ENCODE data around the gene DNAJC2.
"Not testable (repeated sequence)": the region's sequence is repeated elsewhere in the genome, so short reads cannot be mapped to it uniquely, and the experiment has no call there.

Gene DNAJC2

DNA sequence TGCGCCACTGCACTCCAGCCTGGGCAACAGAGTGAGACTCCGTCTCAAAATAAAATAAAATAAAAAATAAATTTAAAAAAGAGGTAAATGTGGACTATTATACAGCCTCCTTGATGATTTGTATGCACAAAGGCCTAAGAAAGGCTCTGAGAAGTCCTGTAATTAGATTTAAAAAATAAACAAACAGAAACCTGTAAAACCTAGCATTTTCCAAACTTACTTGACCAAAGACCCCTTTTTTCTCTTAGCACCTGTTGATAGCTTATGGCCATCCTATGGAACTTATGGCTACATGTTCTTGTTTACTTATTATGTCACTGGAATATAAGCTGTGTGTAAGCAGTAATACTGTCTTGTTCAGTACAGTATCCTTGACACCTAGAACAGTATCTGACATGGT, 5.7 kb downstream of the DNAJC2 start:
- no peak for DNase-seq

GRCh38 chr7:103336761-103337160, 7.8 kb downstream of the DNAJC2 start:
- no peak for DNase-seq

DNA sequence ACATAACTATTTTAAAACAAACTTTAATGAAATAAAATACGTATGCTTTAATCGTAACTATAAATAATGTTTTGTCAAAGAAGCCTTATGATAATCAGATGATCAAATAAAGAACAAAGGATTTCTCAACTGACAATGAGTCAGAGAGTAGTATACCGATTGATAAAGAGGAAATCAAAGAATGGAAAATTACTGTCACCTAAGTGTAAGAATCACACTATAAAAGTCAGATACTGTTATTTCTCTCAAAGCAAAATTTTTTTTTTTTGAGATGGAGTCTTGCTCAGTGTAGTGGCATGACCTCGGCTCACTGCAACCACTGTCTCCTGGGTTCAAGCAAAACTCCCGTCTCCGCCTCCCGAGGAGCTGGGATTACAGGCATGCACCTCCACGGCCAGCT, 18.8 kb downstream of the DNAJC2 start:
- no peak for DNase-seq

DNA sequence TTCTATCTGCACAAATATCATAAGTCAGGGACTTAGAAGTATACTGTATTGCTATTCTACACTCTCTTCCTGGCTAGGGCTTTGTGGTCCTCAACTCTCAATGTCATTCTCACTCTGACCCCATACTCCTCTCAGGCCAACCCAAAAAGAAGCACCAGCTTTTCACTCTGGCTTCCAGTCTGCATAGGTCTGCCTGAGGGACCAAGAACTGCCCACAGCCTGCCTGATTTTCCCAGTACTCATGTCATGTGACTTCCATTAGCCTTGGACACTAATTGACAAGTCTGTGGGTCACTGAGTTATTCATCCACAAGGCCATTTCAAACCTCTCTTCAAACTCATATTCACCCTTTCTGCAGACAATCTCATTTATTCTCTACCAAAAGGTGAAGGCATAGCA, 27.6 kb downstream of the DNAJC2 start:
- no peak for DNase-seq

DNA sequence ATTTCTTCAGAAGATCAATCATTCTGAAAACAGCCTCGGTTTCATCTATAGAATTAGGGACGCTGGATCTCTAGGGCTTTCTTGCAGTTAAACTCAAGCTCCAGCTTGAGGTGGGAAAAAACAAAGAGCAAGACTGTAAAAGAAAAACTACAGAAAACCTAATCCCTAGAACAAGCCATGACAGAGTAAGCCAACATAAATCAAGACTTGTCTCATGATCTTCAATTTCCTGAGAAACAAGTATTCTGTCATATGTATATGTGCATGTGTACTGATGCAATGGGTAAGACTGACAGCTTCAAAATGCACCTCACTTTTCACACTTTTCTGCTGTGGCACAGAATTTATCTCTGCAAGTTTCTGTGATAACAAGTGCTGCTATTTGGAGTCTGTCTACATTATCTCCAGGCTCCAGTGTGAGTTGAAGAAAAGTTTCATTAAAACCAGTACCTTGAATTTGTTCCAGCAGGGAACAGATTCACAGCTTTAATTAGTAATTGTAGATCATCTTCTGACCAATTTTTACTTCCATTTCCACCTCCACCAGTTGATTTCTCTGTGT, 28.1 kb downstream of the DNAJC2 start:
- DNase-seq: no peak

GRCh38 chr7:103314852-103315251, 29.7 kb downstream of the DNAJC2 start:
- DNase-seq: no peak

DNA sequence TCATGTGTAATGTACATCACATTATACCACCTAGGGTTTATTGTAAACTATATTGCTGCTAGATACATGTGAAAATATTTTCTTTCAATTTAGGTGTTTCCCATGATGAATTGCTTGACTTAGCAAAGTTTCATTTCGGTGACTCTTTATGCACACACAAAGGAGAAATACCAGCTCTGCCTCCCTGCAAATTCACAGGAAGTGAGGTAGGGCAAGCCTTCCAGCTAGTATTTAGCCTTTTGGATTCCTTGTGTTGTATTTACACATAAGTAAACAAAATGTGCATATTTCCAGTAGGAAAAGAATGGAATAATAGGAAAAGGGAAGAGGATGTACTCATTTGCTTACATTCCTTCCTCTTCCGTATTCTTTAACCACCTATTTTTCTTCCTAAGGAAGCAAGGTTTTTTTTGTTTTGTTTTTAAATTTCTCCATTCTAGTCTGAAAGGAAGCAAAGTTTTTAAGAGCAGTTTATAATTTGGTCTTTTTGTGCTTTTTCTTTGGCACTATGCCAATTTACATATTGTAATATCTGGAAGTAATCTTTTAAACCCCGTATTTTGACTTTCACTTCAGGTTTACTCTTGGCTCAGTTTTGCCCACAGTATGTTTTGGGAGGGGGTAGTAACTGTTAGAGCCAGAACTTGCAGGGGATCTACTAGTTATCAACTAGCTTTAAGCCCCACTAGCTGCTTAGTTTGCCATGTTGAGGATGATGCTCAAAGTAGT, 36.9 kb downstream of the DNAJC2 start:
- DNase-seq: no peak

DNA sequence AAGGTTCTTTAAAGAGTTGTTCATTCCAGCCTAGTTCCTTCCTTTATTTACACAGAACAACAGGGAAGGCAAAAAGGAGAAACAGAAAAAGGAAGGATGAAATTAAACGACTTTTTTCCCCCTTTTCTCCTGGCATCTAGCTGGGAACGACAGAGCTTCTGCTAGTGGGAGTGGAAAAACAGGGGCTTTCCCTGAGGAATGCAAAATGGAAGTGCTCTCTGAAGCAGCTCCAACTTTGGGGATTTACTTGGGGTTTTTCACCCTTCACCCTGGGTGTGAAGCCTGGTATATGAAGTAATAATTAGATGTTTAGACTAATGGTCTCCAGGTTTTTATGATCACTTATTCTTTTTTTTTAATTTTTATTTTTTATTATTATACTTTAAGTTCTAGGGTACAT, 43.1 kb downstream of the DNAJC2 start:
- DNase-seq: no peak

DNA sequence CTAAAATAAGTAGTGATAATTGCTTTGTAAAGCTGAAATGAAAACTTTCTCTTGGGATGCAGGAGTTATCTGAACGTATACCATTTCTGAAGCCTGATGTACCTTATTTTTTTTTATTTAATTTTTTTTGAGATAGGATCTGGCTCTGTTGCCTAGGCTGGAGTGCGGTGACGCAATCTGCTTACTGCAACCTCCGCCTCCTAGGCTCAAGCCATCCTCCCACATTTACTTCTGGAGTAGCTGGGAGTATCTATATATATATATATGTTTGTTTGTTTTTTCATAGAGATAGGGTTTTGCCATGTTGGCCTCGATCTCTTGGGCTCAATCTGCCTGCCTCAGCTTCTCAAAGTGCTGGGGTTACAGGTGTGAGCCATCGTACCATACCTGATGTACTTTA, 44.9 kb downstream of the DNAJC2 start:
- no peak for DNase-seq

DNA sequence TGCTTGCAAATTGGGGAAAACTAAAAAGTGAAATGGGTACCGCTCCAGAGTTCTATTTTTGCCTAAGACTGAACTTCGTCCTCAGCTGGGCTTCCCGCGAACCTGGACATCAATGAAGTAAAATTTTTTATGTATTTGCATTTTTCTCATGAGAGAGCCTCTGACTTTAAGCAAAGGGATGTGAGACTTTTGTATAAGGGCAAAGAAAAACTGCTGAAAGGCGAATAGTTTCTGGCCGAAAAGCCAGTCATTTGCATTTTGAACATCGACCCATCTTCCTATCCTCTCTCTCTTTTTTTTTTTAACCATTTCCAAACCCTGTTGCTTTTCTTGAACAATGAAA, 46.8 kb downstream of the DNAJC2 start:
- DNase-seq: no peak

GRCh38 chr7:103296901-103297836, 47.4 kb downstream of the DNAJC2 start, which contains the start of gene PMPCB:
TSS of gene PMPCB (plus strand) at chr7:103297435. CDS start at chr7:103297460, 25 bp downstream.
- peak; percentile 99 for DNase-seq

DNA sequence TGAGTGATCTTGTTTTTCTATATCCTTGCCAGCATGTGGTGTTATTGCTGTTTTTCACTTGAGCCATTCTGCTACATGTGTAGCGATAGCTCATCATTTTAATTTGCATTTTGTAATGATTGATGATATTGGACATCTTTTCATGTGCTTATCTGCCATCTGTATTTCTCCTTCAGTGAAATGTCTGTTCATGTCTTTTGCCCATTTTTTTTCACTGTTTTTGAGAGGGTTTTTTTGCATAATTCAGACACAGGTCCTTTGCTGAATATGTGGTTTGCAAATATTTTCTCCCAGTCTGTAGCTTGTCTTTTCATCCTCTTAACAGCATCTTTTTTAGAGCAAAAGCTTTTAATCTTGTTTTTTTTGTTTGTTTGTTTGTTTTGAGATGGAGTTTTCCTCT, 51.0 kb downstream of the DNAJC2 start:
- no peak for DNase-seq

GRCh38 chr7:103292122-103292521, 52.4 kb downstream of the DNAJC2 start:
- no peak for DNase-seq

- DNase-seq: not testable (repeated sequence)
Measured at GRCh38 chr7:103282802-103283427, 61.7 kb downstream of the DNAJC2 start.

DNA sequence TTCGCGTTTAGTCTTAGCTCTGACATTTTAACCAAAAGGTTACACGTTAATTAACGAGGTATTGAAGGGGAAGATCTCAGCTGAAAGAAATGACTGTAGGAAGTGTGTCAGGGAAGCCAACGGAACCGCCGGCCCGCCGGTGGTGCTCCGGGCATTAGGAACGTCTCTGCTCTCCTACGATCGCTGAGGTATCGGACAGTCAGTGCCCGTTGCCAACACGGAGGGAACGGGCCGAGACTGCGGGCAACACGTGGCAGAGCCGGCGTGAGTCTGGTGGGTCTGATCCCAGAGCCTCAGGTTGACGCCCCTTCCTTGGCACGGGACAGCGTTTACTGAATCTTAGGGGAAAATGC, 63.8 kb downstream of the DNAJC2 start:
- peak; percentile 64 for DNase-seq

GRCh38 chr7:103279963-103280802, 64.4 kb downstream of the DNAJC2 start:
- peak; percentile 96 for DNase-seq

- not testable (repeated sequence) for DNase-seq
Measured at GRCh38 chr7:103279636-103279962, 65.0 kb downstream of the DNAJC2 start.

DNA sequence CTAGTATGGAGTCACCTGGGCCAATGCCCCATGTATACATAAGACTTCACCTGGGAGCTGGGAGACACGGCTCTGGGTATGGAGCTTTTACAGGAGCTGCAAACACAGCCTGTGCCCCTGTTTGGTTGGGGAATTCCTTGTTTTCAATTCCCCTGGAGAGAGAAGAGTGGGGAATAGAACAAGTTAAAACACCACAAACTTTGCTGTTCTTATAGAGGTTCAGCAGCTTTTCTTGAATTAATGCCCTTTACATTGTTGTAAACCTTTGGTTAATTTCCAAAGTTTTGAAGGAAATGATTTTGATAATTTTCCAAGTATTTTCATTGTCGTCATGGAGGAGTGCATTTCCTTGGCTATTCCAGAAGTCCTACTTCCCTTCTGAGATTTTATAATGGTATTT, 66.4 kb downstream of the DNAJC2 start:
- DNase-seq: not testable (repeated sequence)

DNA sequence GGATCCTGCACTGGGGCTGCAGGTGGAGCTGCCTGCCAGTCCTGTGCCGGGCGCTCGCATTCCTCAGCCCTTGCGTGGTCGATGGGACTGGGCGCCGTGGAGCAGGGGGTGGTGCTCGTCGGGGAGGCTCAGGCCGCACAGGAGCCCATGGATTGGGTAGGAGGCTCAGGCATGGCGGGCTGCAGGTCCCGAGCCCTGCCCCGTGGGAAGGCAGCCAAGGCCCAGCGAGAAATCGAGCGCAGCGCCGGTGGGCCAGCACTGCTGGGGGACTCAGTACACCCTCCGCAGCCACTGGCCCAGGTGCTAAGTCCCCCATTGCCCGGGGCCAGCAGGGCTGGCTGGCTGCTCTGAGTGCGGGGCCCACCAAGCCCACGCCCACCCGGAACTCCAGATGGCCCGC, 69.7 kb downstream of the DNAJC2 start:
- DNase-seq: not testable (repeated sequence)

DNA sequence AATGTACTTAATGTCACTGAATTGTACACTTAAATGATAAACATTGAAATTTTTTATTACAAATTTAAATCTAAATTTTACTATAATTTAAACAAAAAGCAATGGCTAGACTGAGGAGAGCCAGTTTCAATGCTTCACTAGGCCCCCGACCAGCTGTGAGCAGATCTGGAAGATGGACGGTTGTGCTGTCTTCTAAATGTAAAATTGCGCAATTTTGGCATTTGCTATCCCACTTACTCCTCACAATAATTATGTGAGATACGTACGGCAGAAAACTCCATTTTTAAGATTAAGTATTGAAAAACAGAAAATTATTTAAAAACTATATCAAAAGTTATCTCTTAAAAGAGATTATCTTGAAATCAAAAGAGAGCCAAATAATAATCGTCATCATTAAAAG, 71.2 kb downstream of the DNAJC2 start:
- DNase-seq: not testable (repeated sequence)

- DNase-seq: not testable (repeated sequence)
Measured at GRCh38 chr7:103266229-103266628, 78.3 kb downstream of the DNAJC2 start.

GRCh38 chr7:103264054-103264453, 80.5 kb downstream of the DNAJC2 start:
- DNase-seq: not testable (repeated sequence)

Measured in activated effector memory CD4-positive, alpha-beta T cell treated with anti-CD3 and anti-CD28 coated beads, Interleukin-2, amount 50 U/mL, for 16 hours (primary cell).